Activated CD4-positive, alpha-beta T cell treated with anti-CD3 and anti-CD28 coated beads, Interleukin-2, amount 50 U/mL, for 1 hour (primary cell): ENCODE results near the gene HM13.
"Not testable (repeated sequence)": the region's sequence is repeated elsewhere in the genome, so short reads cannot be mapped to it uniquely, and the experiment has no call there.

ENCODE experiments used
- DNase-seq: peaks from one replicate; pipeline ENCODE4 v3.0.0-alpha.2; 2020

Gene HM13

DNA sequence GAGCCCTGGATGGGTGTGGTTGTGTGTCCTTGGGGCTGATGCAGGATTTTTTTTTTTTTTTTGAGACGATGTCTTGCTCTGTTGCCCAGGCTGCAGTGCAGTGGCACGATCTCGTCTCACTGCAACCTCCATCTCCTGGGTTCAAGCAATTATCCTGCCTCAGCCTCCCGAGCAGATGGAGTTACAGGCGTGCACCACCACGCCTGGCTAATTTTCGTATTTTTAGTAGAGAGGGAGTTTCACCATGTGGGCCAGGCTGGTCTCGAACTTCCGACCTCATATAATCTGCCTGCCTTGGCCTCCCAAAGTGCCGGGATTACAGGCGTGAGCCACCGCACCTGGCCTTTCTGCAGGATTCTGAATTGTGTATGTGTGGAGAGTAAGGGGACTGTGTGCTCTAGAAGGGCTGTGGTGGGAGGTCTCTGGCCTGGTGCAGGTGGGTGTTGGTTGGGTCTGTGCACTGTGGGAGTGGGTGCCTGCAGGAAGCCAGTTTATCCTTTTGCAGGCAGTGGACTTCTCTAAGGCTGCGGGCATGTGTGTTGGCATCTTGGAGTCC lies 79.8 kb downstream of the HM13 start:
- no peak for DNase-seq

DNA sequence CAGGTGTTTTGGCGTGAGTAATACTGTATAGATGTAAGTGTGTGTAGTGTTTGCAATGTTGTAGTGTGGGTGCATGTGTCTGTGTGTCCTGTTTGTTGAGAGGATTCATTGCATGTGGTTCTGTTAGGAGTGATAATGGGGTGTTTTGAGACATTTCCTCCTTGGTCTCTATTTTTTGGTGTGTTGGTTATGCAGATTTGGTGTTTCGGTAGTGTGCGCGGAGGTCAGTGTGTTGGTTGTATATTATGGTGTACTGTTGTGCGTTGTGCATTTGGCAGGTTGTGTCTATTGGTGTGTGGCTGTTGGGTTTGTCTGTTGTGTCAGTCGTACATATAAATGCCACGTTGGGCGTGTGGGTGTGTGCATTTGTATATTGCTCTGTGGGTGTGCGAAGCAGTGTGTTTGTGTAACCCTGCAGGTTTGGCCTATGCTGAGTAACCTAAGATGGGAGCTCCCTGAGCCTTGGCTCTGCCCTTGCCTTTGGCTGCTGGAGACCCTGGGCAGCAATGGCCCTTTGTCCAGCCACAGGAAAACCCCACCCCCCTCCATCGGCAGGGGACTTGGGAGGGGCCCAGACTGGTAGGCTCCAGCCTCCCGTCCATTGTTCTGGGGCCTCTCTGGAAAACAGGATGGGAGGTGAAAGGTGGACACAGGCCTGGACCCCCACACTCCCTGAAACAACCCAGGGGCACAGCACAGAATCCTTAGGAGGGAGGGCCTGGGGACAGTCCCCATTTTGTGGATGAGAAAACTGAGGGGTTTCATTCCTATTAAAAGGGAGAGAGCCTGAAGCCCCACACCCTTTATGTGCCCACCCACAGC lies 80.5 kb downstream of the HM13 start:
- DNase-seq, result no peak

DNA sequence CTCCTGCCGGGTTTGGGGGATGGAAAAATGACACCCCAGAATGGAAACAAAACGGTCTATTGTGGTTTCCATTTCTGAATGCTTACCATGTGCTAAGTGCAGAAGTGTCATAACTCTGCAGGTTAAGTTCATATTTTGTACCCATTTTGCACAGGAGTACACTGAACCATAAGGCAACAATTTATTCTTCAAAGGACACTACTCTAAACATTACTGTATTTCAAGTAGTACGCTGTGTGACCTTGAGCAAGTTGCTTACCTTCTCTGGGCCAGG lies 81.1 kb downstream of the HM13 start:
- DNase-seq, result no peak

DNA sequence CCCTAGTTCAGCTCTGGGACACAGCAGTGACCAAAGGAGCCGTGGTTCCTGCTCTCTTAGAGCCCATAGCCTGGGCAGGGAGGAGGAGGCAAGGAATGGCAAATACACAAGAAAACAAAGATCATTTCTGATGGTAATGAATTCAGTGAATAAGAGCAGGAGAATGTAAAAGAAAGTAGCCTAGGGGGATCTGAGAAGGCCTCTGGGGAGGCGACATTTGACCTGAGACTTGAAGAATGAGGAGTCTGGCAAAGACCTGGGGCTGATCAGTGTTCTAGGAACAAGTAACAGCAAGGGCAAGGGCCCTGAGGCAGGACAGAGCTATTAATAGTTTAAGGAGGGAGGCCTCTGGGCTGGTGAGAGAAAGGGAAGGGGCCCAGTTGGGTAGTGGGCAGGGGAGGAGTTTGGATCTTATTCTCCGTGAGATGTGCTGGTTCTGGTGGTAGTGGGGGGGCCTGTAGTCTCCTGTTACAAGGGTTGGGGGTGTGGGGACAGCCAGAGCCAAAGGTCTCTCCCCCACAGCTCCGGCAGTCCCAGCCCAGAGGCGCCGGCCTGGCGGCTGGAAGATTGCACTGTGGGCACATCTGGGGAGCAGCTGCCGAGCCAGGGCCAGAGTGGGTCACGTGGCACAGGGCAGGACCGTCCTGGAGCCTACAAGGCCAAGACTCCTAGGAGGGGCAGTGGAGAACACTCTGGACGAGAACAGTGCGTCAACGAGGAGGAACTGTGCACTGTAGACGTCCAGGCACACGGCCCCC lies 81.6 kb downstream of the HM13 start:
- no peak for DNase-seq

DNA sequence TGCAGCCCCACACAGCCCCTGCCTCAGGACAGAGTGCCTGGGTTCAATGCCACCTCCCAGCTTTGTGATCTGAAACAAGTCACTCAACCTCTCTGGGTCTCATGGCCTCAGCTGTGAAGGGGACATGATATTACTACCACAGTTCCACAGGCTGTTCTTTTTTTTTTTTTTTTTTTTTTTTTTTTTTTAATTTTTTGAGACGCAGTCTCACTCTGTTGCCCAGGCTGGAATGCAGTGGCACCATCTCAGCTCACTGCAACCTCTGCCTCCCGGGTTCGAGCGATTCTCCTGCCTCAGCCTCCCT lies 82.1 kb downstream of the HM13 start:
- not testable (repeated sequence) for DNase-seq

DNA sequence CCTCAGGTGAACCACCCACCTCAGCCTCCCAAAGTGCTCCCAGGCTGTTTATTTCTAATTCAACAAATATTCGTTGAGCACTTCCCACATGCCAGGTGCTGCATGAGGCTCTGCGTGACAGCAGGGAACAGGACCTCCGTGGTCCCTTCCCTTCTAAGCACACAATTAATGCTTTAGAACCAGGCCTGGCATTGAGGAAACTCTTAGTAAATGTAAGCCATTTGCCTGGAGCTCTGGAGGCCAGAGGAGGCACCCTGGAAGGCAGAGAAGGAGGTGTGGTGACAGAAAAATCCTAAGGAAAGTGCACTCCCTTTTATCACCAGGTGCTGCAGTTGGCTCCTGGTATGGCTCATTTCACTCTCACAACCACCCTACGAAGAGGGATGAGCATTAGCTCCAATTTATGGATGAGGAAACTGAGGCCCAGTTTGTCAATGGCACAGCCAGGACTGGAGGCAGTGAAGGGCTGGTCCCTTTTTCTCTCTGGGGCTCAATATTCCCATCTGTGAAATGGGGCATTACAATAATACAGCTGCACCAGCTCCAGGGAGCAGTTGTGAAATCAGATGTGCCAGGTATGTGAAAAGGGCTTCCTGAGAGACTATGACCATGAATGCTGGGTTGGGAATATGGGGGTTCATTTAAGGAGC lies 82.7 kb downstream of the HM13 start:
- DNase-seq, result no peak

DNA sequence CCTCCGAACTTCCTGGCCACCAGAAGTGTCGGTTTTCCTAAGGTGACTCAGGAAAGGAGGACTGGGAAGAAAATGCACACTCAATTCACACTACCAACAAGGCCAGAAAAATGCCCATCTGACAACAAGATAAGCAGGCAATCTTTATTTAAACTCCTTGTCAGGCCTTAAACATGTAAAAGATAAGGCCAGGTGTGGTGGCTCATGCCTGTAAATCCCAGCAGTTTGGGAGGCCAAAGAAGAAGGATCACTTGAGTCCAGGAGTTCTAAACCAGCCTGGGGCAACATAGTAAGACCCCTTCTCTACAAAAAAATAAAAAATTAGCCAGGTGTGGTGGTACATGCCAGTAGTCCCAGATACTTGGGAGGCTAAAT lies 83.2 kb downstream of the HM13 start:
- no peak for DNase-seq

DNA sequence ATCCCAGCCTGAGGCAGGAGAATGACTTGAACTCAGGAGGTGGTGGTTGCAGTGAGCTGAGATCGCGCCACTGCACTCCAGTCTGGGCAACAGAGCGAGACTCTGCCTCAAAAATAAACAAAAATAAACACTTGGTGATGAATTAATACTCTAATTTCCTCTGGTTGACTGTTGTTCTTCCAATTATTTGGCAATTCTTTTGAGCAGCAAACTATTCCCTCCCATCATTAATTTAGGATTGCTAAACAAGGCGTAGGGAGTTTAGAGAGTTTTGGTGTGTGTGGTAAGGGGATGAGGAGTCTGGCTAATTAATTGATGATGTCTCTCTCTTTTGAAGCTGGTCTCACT lies 88.2 kb downstream of the HM13 start:
- DNase-seq, result no peak

DNA sequence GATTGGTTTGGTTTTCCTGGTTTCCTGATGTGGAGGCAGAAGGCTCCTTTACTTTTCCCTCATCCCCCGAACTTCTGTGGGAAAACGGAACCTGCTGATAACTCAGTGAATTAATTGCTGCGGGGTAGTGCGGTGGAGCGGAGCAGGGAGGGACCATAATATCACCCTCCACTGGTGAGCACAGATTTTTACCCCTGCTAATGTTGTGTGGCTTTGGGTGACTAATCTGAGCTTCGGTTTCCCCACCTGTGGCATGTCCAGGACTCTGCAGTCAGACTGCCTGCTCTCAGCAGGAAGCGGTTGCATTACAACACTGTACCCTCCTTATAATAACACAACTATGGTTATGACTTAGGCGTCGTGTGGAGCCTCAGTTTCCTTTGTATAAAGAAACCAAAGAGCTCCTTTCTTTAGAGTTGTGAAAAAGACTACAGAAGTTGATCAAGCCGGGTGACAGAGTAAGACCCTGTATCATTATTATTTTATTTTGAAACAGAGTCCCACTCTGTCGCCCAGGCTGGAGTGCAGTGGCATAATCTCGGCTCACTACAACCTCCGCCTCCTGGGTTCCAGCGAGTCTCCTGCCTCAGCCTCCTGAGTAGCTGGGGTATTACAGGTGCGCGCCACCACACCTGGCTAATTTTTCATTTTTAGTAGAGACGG lies 88.7 kb downstream of the HM13 start:
- peak; percentile 22 for DNase-seq

DNA sequence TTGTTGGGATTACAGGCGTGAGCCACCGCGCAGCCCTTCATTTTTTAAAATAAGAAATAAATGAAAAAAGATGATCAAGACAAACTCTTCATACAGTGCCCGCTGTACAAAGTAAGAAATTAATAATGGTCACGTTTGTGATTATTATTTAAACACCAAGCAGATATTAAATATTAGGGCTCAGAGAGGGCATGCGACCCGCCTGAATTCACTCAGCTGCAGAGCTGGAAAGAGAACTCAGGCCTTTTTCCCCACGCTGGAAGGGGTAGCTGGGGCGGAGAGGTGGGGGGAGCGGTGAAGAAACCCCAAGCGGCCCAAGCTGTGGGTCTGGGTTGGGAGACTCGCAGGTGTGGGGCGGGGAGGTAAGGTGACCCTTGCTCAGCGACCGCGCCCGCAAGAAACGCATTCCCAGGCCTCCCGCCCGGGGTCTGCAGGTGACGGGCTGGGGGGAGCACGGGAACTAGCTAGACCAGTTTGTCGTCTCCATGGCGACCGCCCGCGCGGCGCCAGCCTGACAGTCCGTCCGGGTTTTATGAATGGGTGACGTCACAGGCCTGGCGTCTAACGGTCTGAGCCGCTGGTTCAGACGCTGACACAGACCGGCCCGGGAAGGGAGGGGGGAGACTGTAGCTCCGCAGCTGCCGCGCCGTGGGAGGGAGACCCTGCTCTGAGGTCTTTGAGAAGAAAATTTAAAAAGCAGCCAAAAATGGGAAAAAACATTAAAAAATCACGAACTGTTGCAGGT lies 89.8 kb downstream of the HM13 start:
- peak; percentile 78 for DNase-seq

DNA sequence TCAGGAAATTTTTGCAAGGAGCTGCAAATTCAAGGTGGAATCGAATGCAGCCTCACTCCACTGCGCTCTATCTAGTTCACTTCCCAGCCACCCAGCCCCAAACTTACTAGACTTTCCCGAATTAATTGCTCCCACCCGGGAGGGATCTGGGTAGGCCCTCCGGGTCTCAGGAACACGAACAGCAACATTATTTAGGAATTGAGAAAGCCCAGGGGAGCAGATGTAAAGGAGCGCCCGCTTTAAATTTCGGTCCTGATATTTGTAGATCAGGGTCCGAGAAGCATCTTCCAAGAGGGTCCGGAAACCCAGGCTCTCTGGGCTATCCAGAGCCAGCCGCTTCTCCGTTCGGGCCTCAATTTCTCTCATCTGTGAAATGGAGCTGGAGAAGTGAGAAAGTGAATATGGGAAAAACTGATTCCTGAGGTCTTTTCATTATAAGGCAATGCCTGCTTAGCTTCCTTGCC lies 90.4 kb downstream of the HM13 start:
- no peak for DNase-seq

DNA sequence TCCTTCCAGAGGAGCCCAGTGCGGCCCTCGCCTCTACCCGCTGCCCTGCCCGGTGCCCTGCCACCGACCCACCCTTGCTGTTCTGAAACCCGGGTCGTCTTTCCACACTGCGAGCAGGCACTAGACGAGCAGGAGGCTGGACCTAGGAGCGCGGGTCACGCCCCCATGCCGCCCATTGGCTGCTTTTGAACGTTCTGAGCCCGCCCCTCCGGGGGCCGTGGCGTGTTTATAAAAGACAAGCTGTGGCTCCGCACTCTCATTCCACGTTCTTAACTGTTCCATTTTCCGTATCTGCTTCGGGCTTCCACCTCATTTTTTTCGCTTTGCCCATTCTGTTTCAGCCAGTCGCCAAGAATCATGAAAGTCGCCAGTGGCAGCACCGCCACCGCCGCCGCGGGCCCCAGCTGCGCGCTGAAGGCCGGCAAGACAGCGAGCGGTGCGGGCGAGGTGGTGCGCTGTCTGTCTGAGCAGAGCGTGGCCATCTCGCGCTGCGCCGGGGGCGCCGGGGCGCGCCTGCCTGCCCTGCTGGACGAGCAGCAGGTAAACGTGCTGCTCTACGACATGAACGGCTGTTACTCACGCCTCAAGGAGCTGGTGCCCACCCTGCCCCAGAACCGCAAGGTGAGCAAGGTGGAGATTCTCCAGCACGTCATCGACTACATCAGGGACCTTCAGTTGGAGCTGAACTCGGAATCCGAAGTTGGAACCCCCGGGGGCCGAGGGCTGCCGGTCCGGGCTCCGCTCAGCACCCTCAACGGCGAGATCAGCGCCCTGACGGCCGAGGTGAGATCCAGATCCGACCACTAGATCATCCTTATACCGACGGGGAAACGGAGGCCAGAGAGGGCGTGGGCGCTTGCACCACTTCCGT lies 91.0 kb downstream of the HM13 start, which contains the start of gene ID1:
TSS of gene ID1 (plus strand) at position 259 of the 871 bp plus-strand sequence. CDS start at position 358, 99 bp downstream.
- DNase-seq, result peak; percentile 91

DNA sequence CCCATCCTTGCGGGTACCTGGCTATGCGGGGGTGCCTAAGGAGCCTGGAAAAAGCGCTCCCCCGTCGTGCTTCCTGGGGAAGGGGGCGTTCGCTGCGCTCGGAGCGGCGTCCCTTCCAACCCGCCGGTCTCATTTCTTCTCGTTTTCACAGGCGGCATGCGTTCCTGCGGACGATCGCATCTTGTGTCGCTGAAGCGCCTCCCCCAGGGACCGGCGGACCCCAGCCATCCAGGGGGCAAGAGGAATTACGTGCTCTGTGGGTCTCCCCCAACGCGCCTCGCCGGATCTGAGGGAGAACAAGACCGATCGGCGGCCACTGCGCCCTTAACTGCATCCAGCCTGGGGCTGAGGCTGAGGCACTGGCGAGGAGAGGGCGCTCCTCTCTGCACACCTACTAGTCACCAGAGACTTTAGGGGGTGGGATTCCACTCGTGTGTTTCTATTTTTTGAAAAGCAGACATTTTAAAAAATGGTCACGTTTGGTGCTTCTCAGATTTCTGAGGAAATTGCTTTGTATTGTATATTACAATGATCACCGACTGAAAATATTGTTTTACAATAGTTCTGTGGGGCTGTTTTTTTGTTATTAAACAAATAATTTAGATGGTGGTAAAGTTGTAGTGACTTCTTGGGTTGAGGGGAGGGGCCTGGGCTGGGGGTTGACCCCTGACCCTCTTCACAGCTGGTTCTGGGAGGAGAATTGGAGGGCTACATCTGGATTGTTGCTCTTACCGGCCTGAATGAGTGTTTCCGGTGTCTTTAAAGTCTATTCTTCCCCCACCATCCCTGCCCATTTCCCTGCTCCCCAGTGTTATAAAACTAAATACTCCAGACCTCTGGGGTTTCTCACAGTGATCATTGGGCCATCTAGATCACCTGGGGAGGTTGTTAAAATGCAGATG lies 91.9 kb downstream of the HM13 start:
- peak; percentile 16 for DNase-seq

DNA sequence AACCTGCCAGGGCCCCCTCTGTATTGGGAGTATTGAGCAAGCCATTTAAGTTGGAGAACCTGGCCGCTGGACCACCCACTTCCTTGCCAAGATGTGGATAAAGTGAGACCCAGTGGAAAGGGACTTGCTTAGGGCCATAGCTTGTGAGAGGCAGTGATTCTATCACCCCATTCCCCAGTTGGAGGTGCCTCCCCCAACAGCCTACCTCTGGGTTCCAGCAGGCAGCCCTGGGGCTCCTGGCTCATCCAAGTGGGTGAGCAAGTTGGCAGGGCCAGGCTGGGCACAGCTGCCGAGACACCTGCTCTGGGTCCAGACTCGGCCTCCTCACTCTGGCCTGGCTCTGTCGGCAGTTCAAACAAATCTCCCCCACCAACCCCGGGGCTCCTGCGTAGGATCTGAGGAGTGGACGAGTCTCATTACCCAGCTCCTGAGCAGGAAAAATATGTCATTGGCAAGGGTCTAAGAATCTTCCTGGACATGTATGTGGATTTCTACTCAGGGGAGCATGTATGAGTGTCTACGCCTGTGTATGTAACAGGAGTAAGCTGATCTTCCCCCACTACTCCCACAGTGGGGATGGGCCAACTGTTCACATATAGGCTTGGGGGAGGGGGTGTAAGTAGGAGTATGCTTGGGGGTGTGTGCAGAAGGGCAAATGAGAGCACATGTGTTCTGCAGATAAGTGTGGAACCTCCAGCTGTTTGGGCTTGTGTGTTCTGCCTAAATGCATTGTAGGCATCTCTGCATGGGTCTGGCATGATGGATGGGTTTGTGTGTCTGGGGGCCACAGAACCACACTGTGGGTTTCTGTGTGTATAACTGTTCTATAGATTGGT lies 92.8 kb downstream of the HM13 start:
- no peak for DNase-seq

DNA sequence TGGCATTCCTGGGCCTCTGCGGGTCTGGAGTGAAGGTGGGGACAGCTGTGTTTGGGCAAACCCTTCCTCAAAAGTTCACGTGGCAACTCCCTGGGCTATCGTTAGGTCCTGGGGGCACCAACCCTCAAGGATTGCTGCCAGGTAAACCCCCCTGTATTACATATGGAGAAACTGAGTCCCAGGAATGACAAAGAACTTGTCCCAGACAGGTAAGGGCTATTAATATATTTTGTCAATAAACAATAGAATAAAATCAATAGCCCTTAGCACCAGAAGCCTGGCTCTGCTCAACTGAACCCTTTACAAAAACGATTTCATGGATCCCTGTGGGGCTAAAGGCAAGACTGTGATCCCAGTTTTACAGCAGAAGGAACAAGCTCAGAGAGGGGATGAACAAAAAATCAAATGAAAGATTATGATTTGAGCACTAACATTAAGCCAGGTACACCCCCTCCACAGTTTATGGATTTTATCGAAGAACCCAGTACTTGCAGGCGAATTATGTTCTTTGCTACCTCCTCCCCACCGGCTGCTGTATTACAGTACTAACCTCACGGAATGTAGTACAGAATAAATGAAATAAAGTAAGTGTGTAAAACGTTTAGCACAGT lies 93.5 kb downstream of the HM13 start:
- DNase-seq, result no peak

DNA sequence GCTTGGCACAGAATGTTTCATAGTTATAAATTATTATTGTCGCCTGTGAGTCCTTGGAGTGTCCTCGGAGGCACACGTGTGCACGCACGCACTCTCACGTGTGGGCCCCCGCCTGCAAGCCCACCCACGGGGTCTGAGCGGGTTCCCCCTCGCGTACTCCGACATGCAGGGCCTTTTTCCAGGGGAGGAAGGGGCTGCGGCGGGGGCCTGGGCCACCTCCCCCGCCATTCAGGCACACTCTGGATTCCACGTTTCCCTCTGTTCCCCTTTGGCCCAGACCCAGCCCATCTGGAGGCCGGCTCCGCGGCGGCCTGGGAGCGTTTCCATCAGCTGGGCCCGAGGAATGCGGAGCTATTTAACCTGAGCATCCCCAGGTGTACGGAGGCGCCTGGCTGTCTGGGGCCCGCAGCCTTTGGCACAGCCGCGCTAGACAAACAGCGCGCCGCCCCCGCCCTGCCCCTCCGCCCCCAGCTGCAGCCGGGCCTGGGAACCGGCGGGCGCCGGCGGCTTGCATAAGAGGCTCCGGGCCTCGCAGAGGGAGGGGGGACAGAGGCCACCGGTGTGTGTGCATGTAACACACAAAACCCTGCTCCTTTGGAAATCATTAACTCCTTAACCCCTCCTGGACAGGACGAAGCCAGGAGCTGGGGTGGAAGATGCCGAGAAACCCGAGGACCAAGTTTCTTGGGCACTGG lies 94.2 kb downstream of the HM13 start:
- no peak for DNase-seq

DNA sequence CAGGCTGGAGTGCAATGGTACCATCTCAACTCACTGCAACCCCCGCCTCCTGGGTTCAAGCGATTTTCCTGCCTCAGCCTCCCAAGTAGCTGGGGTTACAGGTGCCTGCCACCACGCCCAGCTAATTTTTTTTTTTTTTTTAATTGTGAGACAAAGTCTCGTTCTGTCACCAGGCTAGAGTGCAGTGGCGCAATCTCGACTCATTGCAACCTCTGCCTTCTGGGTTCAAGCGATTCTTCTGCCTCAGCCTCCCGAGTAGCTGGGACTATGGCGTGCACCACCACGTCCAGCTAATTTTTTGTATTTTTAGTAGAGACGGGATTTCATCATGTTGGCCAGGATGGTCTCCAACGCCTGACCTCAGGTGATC lies 98.0 kb downstream of the HM13 start:
- DNase-seq, result not testable (repeated sequence)

DNA sequence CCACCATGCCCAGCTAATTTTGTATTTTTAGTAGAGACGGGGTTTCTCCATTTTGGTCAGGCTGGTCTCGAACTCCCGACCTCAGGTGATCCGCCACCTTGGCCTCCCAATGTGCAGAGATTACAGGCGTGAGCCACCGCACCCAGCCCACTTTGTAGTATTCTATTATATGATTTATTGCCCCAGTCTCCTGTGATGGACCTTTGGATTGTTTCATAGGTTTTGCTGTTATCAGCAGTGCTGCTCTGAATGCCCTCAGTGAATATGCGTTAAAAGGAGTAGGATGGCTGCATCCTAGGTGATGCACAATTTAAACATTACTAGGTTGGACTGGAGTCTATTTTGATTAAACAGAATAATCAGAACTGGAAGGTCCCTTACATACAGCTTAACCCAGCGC lies 101.2 kb downstream of the HM13 start:
- DNase-seq, result no peak
